H9 (cell line): ENCODE measurements around the gene PDZD2. TPM values are rescaled to one million over a fixed set of nuclear protein-coding genes. Genes with fewer than 3 reads are reported as not detected.

Source experiments
- DNase-seq: peaks from one replicate; pipeline ENCODE4 v3.0.0-alpha.2; 2017
- H2AFZ ChIP-seq: one replicate; pipeline ENCODE4 v1.6.1; 2013; ENCODE audit warnings: mild to moderate bottlenecking, low read length, control low read depth, moderate library complexity
- H2AK5ac ChIP-seq: 2 replicates; pipeline ENCODE4 v1.6.1; 2013; ENCODE audit warnings: low read length, control low read depth, mixed read lengths; ENCODE audit not compliant: insufficient read length
- H2BK120ac ChIP-seq: one replicate; pipeline ENCODE4 v1.6.1; 2013; ENCODE audit warnings: low read depth, mild to moderate bottlenecking, low read length, control low read depth, inconsistent platforms; ENCODE audit not compliant: poor library complexity, severe bottlenecking
- H2BK12ac ChIP-seq: 2 replicates; pipeline ENCODE4 v1.6.1; 2013; ENCODE audit warnings: low read length, control low read depth, mixed read lengths, low read depth; ENCODE audit not compliant: insufficient read length
- H2BK15ac ChIP-seq: 2 replicates; pipeline ENCODE4 v1.6.1; 2013; ENCODE audit warnings: low read depth, low read length, control low read depth
- H2BK20ac ChIP-seq: one replicate; pipeline ENCODE4 v1.6.1; 2013; ENCODE audit warnings: low read depth, mild to moderate bottlenecking, low read length, control low read depth, inconsistent platforms; ENCODE audit not compliant: poor library complexity, severe bottlenecking
- H2BK5ac ChIP-seq: 2 replicates; pipeline ENCODE4 v1.6.1; 2013; ENCODE audit warnings: low read length, control low read depth, mixed read lengths; ENCODE audit not compliant: insufficient read length
- H3K14ac ChIP-seq: 2 replicates; pipeline ENCODE4 v1.6.1; 2013; ENCODE audit warnings: low read length, control low read depth; ENCODE audit not compliant: insufficient read depth
- H3K18ac ChIP-seq: 2 replicates; pipeline ENCODE4 v1.6.1; 2013; ENCODE audit warnings: low read depth, mild to moderate bottlenecking, mixed read lengths, low read length, control low read depth; ENCODE audit not compliant: insufficient read length
- H3K23ac ChIP-seq: 2 replicates; pipeline ENCODE4 v1.6.1; 2013; ENCODE audit warnings: low read length, control low read depth, mixed read lengths, low read depth; ENCODE audit not compliant: insufficient read length
- H3K23me2 ChIP-seq: 2 replicates; pipeline ENCODE4 v1.6.1; 2013; ENCODE audit warnings: low read depth, mild to moderate bottlenecking, mixed read lengths, low read length, control low read depth; ENCODE audit not compliant: insufficient read length, poor library complexity, severe bottlenecking
- H3K27ac ChIP-seq: 2 replicates; pipeline ENCODE4 v1.5.1; 2013; ENCODE audit warnings: low read length, control low read depth, mixed read lengths, low read depth; ENCODE audit not compliant: insufficient read length
- H3K27me3 ChIP-seq: 2 replicates; pipeline ENCODE4 v1.6.1; 2013; ENCODE audit warnings: low read length, control low read depth, inconsistent platforms; ENCODE audit not compliant: insufficient read depth
- H3K4ac ChIP-seq: 2 replicates; pipeline ENCODE4 v1.6.1; 2013; ENCODE audit warnings: low read depth, mild to moderate bottlenecking, control low read depth, inconsistent platforms, low read length, moderate library complexity
- H3K4me1 ChIP-seq: 2 replicates; pipeline ENCODE4 v1.6.1; 2013; ENCODE audit warnings: low read length, control low read depth, inconsistent platforms; ENCODE audit not compliant: insufficient read depth
- H3K4me2 ChIP-seq: 2 replicates; pipeline ENCODE4 v1.6.1; 2013; ENCODE audit warnings: low read length, control low read depth, mixed read lengths; ENCODE audit not compliant: insufficient read length, insufficient read depth
- H3K56ac ChIP-seq: 2 replicates; pipeline ENCODE4 v1.6.1; 2013; ENCODE audit warnings: low read depth, mild to moderate bottlenecking, mixed read lengths, low read length, control low read depth; ENCODE audit not compliant: insufficient read length
- H3K79me1 ChIP-seq: 2 replicates; pipeline ENCODE4 v1.6.1; 2013; ENCODE audit warnings: low read depth, mild to moderate bottlenecking, moderate library complexity, low read length, control low read depth, inconsistent platforms; ENCODE audit not compliant: insufficient read depth, poor library complexity, severe bottlenecking
- H3K79me2 ChIP-seq: 2 replicates; pipeline ENCODE4 v1.6.1; 2013; ENCODE audit warnings: low read length, control low read depth, inconsistent platforms; ENCODE audit not compliant: insufficient read depth
- H3K9ac ChIP-seq: 2 replicates; pipeline ENCODE4 v1.6.1; 2013; ENCODE audit warnings: low read length, control low read depth, mixed read lengths; ENCODE audit not compliant: insufficient read length; ENCODE audit errors: extremely low read depth
- H3K9me3 ChIP-seq: one replicate; pipeline ENCODE4 v1.6.1; 2013; ENCODE audit warnings: low read depth, low read length, inconsistent platforms; ENCODE audit not compliant: control insufficient read depth
- H3T11ph ChIP-seq: one replicate; pipeline ENCODE4 v1.6.1; 2013; ENCODE audit warnings: mild to moderate bottlenecking, low read length, control low read depth, inconsistent platforms
- H4K20me1 ChIP-seq: one replicate; pipeline ENCODE4 v1.6.1; 2013; ENCODE audit not compliant: control insufficient read depth, insufficient read length, insufficient read depth
- H4K5ac ChIP-seq: 2 replicates; pipeline ENCODE4 v1.6.1; 2013; ENCODE audit warnings: low read depth, mild to moderate bottlenecking, mixed read lengths, low read length, control low read depth; ENCODE audit not compliant: insufficient read length
- H4K8ac ChIP-seq: replicated peaks from 2 replicates; pipeline ENCODE4 v1.6.1; 2013; ENCODE audit warnings: low read length, control low read depth, mixed read lengths, low read depth; ENCODE audit not compliant: insufficient read length
- H4K91ac ChIP-seq: 2 replicates; pipeline ENCODE4 v1.6.1; 2013; ENCODE audit warnings: low read depth, mild to moderate bottlenecking, moderate library complexity, mixed read lengths, low read length, control low read depth; ENCODE audit not compliant: insufficient read length
- H3K27ac Mint-ChIP-seq, 3 experiments: 2 replicates in 2 of 3; 3 replicates in 1 of 3; pipeline ENCODE4 v1.8.0; 2020 to 2021; ENCODE audit warnings: mixed read lengths in 3 of 3, mild to moderate bottlenecking in 1 of 3, moderate library complexity in 1 of 3
- H3K27me3 Mint-ChIP-seq: 2 replicates; pipeline ENCODE4 v1.8.0; 2021; ENCODE audit warnings: low read depth, mild to moderate bottlenecking, moderate library complexity, mixed read lengths
- H3K36me3 Mint-ChIP-seq, 3 experiments: 2 replicates in 2 of 3; 3 replicates in 1 of 3; pipeline ENCODE4 v1.8.0; 2020 to 2021; ENCODE audit warnings: low read depth in 3 of 3, mixed read lengths in 3 of 3; ENCODE audit not compliant: insufficient read depth in 1 of 3
- H3K4me1 Mint-ChIP-seq, 2 experiments: 2 replicates each; pipeline ENCODE4 v1.8.0; 2020; ENCODE audit warnings: mixed read lengths in 2 of 2
- H3K4me3 Mint-ChIP-seq, 2 experiments: 2 replicates in 1 of 2; 3 replicates in 1 of 2; pipeline ENCODE4 v1.8.0; 2020 to 2021; ENCODE audit warnings: mild to moderate bottlenecking in 2 of 2, mixed read lengths in 2 of 2, moderate library complexity in 1 of 2
- H3K9me3 Mint-ChIP-seq, 2 experiments: 2 replicates in 1 of 2; 3 replicates in 1 of 2; pipeline ENCODE4 v1.8.0; 2020; ENCODE audit warnings: mild to moderate bottlenecking in 2 of 2, mixed read lengths in 2 of 2, moderate library complexity in 1 of 2
- CTCF ChIP-seq: fragments of 200-600 bp; sonication (generic); conservative IDR thresholded peaks from 3 replicates; pipeline ENCODE4 v1.8.0; 2021; ENCODE audit warnings: antibody characterized with exemption, mild to moderate bottlenecking
- WGBS: extraction: QIAGEN DNeasy Blood & Tissue Kit; methylation state at CpG from one replicate; pipeline ENCODE4 v1.1.7; 2013; ENCODE audit warnings: missing lambda C conversion rate, low lambda C conversion rate, mixed read lengths; ENCODE audit not compliant: insufficient read length; ENCODE audit errors: extremely low coverage; 5-methylcytosine and 5-hydroxymethylcytosine counted together
- microRNA-seq: library from miRNA; unstranded; fragments of <30 nt; microRNA quantifications from one replicate; pipeline ENCODE4, GENCODE V29; 2020; ENCODE audit warnings: borderline microRNAs expressed
- total RNA-seq: library from RNA; stranded (reverse); gene quantifications from 2 replicates; pipeline ENCODE4 v1.2.1, GENCODE V29; 2021

The PDZD2 gene
- total RNA-seq, 1 experiment from 2014 or later = 9.9 TPM

- H3K56ac ChIP-seq = no peak overlapping the region
- 0 out of 5 replicates have a peak, but pooled peaks cover 0 to 4% of the 10 kb centered on the region in 2 experiments for H3K9me3 Mint-ChIP-seq
- no peak overlapping the region for H3K4me2 ChIP-seq
- H3K27me3 Mint-ChIP-seq = no peaks in the 10 kb centered on the region
- no peak overlapping the region for H3K27ac ChIP-seq
- peaks cover 52% of the 10 kb centered on the region for H3K79me2 ChIP-seq
- no peak overlapping the region for H3K23ac ChIP-seq
- H4K8ac ChIP-seq = no peak overlapping the region
- no CpG with 5 or more reads among the region's 1 CpG for WGBS
- no peak overlapping the region for H2BK15ac ChIP-seq
- H4K20me1 ChIP-seq = no peaks in the 10 kb centered on the region
- DNase-seq = no peak
- peaks cover 14% of the 10 kb centered on the region for H3K79me1 ChIP-seq
- no peaks in the 10 kb centered on the region for H3K27me3 ChIP-seq
- no peak overlapping the region for H2AFZ ChIP-seq
- no peak overlapping the region for H4K91ac ChIP-seq
- H2BK20ac ChIP-seq = no peak overlapping the region
- H3K9ac ChIP-seq = no peak overlapping the region
- peaks cover 5 to 8% of the 10 kb centered on the region in 2 experiments; a peak in 3 of 4 replicates for H3K4me1 Mint-ChIP-seq
- no peak overlapping the region for H3K18ac ChIP-seq
- peaks cover 5% of the 10 kb centered on the region for H3K23me2 ChIP-seq
- H2BK12ac ChIP-seq = no peak overlapping the region
- peaks cover 8 to 15% (median 14%) of the 10 kb centered on the region in 3 experiments; a peak in 6 of 7 replicates for H3K36me3 Mint-ChIP-seq
- H3K14ac ChIP-seq = no peak overlapping the region
- no peak overlapping the region for H4K5ac ChIP-seq
- TF ChIP-seq CTCF = no peak
- H2BK5ac ChIP-seq = no peak overlapping the region
- no peak overlapping the region for H2AK5ac ChIP-seq
- no peak overlapping the region for H3K4me3 Mint-ChIP-seq
- no peak overlapping the region for H3T11ph ChIP-seq
- H2BK120ac ChIP-seq = no peak overlapping the region
- H3K4ac ChIP-seq = no peak overlapping the region
- H3K27ac Mint-ChIP-seq = peak overlapping the region in 1 of 3 experiments; percentile 15; a peak in 1 of 7 replicates
- H3K9me3 ChIP-seq = no peaks in the 10 kb centered on the region
- peaks cover 3% of the 10 kb centered on the region; the same call in 1 of the 2 replicates for H3K4me1 ChIP-seq
Observed at GRCh38 chr5:32160228-32160627, 521.3 kb downstream of the PDZD2 start.

Small RNA genes lying within 50 kb of the gene (microRNA-seq; reads per million reads assigned to microRNA genes)
- gene MIR4279 = not detected

Other genes starting within 250 kb of the PDZD2 start
- gene DROSHA, start 107.0 kb upstream of the PDZD2 start, total RNA-seq = 106 and 116 TPM in 2 replicates
- gene C5orf22, start 106.8 kb upstream of the PDZD2 start, total RNA-seq = 33.5 and 34.0 TPM in 2 replicates